ENCODE measurements around the gene CFAP46.

DNA sequence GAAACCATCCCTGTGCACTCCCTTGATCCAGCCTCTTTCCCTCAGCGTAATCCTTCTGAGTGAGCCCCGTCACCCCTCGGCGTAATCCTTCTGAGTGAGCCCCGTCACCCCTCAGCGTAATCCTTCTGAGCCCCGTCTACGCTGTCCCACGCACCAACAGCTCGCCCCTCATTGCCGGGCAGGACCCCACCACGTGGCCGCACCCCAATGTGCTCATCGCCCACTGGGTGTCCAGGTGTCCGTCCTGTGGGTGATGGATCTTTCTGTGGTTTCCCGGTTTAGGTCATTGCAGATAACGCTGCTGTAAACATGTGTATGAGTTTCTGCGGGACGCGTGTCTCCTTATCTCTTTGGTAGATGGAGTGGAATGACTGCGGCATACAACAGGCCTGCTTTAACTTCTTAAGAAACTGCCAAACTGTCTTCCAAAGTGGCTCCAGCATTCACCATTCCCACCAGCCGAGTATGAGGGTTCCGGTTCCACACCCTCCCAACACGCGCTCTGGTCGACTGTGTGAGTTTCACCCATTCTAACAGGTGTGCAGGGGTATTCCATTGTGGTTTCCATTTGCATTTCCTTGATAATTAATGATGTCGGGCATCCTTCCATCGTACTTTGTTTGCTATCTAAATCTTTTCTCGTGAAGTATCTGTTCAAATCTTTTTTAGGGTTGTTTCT, 114.4 kb downstream of the CFAP46 start:
- TF ChIP-seq, protein P1, sequence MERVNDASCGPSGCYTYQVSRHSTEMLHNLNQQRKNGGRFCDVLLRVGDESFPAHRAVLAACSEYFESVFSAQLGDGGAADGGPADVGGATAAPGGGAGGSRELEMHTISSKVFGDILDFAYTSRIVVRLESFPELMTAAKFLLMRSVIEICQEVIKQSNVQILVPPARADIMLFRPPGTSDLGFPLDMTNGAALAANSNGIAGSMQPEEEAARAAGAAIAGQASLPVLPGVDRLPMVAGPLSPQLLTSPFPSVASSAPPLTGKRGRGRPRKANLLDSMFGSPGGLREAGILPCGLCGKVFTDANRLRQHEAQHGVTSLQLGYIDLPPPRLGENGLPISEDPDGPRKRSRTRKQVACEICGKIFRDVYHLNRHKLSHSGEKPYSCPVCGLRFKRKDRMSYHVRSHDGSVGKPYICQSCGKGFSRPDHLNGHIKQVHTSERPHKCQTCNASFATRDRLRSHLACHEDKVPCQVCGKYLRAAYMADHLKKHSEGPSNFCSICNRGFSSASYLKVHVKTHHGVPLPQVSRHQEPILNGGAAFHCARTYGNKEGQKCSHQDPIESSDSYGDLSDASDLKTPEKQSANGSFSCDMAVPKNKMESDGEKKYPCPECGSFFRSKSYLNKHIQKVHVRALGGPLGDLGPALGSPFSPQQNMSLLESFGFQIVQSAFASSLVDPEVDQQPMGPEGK (CRISPR knock-in tag; IDR thresholded peaks at IDR 0.05; ENCODE audit: borderline replicate concordance), result no peak
- no peak for TF ChIP-seq SNAI2 (CRISPR knock-in tag; IDR thresholded peaks at IDR 0.05)

Data from SK-N-SH treated with all-trans-retinoic acid at 6 μM for 48 hours (cell line).